AG09309 (cell line): Measurements from ENCODE around the gene ARSD.
"Not testable (repeated sequence)": the region's sequence is repeated elsewhere in the genome, so short reads cannot be mapped to it uniquely, and the experiment has no call there.

ENCODE experiments used
- DNase-seq: peaks from one replicate; pipeline ENCODE4 v3.0.0-alpha.2; 2010; ENCODE audit warnings: low read depth
- H3K4me3 ChIP-seq: 2 replicates; pipeline ENCODE4 v1.5.1; 2011; ENCODE audit warnings: mild to moderate bottlenecking, low read depth, low read length, moderate library complexity; ENCODE audit not compliant: control insufficient read depth
- CTCF ChIP-seq: IDR thresholded peaks from 2 replicates; pipeline ENCODE4 v1.5.1; 2011; ENCODE audit warnings: mild to moderate bottlenecking, low read depth, low read length, inconsistent platforms; ENCODE audit not compliant: insufficient read depth, control insufficient read depth; ENCODE audit errors: missing control alignments

The ARSD gene

GRCh38 chrX:2967012-2967411, 37.9 kb upstream of the ARSD start:
- no peak for DNase-seq
- H3K4me3 ChIP-seq = no peak overlapping the region
- TF ChIP-seq CTCF = no peak

- TF ChIP-seq CTCF = no peak
- H3K4me3 ChIP-seq = no peak overlapping the region
- DNase-seq = no peak
Measured at GRCh38 chrX:2965965-2966364, 36.8 kb upstream of the ARSD start.

- not testable (repeated sequence) for DNase-seq, H3K4me3 ChIP-seq
Measured at GRCh38 chrX:2963992-2964794, 35.1 kb upstream of the ARSD start.

GRCh38 chrX:2963449-2963848, 34.3 kb upstream of the ARSD start:
- H3K4me3 ChIP-seq, DNase-seq: not testable (repeated sequence)

GRCh38 chrX:2962381-2962780, 33.2 kb upstream of the ARSD start:
- TF ChIP-seq CTCF = no peak
- no peak for DNase-seq
- H3K4me3 ChIP-seq = no peak overlapping the region

- H3K4me3 ChIP-seq = no peak overlapping the region
- no peak for TF ChIP-seq CTCF
- no peak for DNase-seq
Measured at GRCh38 chrX:2960861-2961515, 31.8 kb upstream of the ARSD start.

GRCh38 chrX:2958199-2958598, 29.1 kb upstream of the ARSD start:
- no peak for TF ChIP-seq CTCF
- no peak for DNase-seq
- no peak overlapping the region for H3K4me3 ChIP-seq
